Brain microvascular endothelial cell (primary cell): ENCODE results near the gene CCDC178.

Source experiments
- DNase-seq: peaks from one replicate; pipeline ENCODE4 v3.0.0-alpha.2; 2020
- H3K27ac ChIP-seq: fragments of 250-450 bp; sonication (Bioruptor Pico); 2 replicates; pipeline ENCODE4 v1.5.1; 2020; ENCODE audit warnings: mild to moderate bottlenecking, moderate library complexity
- H3K27me3 ChIP-seq: fragments of 250-450 bp; sonication (Bioruptor Pico); replicated peaks from 2 replicates; pipeline ENCODE4 v1.5.1; 2020; ENCODE audit warnings: mild to moderate bottlenecking
- H3K36me3 ChIP-seq: fragments of 250-450 bp; sonication (Bioruptor Pico); replicated peaks from 2 replicates; pipeline ENCODE4 v1.5.1; 2020; ENCODE audit warnings: mild to moderate bottlenecking
- H3K4me3 ChIP-seq: 2 replicates; pipeline ENCODE4 v1.5.1; 2011; ENCODE audit warnings: low read depth, mild to moderate bottlenecking, control low read depth, low read length, moderate library complexity
- in situ Hi-C: cut with HindIII; loops from 2 replicates; pipeline ENCODE4 v1.10.0; 2017; ENCODE audit warnings: low sequenced_read_pairs, low pct_ligation_motif_present
- TF ChIP-seq, protein P1 (sequence below): IDR thresholded peaks from 2 replicates; pipeline ENCODE4 v1.5.1; 2011; ENCODE audit warnings: low read depth, mild to moderate bottlenecking, moderate library complexity, low read length, control low read depth, inconsistent platforms; ENCODE audit errors: missing control alignments

Gene CCDC178

DNA sequence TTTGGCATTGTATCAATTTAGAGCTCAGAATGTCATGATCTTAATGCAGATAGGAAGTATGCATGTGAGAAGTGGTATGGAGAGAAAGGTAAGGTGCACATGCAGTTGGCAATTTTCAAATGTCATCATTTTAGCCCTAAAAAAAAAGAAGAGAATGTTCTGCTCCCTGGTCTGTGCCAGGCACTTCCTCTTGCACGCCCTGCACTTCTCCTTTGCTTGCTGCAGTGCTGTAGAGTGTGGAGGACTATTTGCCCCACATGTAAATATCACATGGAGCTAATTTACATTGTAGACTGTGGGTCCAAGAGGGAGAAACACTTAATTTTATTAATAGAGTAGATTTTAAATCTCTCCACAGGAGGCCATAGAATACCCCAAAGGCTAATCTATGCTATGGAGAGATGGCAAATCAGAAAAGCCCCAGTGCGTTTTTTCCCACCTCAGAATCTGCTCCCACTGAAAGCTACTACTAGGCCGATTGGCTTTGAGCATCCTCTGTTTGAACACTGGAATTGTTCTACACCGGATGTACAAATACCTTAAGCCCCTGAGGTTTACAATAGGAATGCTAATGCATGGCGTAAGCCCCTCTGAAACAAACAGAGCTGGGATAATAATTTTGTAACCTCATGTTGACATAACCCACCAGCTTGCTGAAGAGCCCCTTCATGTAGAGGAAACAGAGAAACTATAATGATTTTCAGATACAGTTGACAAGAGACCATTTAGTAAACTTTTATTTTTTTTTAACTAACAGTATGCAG lies 530.5 kb downstream of the CCDC178 start:
- TF ChIP-seq, protein P1, sequence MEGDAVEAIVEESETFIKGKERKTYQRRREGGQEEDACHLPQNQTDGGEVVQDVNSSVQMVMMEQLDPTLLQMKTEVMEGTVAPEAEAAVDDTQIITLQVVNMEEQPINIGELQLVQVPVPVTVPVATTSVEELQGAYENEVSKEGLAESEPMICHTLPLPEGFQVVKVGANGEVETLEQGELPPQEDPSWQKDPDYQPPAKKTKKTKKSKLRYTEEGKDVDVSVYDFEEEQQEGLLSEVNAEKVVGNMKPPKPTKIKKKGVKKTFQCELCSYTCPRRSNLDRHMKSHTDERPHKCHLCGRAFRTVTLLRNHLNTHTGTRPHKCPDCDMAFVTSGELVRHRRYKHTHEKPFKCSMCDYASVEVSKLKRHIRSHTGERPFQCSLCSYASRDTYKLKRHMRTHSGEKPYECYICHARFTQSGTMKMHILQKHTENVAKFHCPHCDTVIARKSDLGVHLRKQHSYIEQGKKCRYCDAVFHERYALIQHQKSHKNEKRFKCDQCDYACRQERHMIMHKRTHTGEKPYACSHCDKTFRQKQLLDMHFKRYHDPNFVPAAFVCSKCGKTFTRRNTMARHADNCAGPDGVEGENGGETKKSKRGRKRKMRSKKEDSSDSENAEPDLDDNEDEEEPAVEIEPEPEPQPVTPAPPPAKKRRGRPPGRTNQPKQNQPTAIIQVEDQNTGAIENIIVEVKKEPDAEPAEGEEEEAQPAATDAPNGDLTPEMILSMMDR, result no peak
- no peak for DNase-seq
- no peaks in the 10 kb centered on the region for H3K27me3 ChIP-seq
- H3K27ac ChIP-seq, result no peak overlapping the region
- in situ Hi-C loops, result no loop called here
- H3K4me3 ChIP-seq, result no peak overlapping the region
- H3K36me3 ChIP-seq, result no peaks in the 10 kb centered on the region

DNA sequence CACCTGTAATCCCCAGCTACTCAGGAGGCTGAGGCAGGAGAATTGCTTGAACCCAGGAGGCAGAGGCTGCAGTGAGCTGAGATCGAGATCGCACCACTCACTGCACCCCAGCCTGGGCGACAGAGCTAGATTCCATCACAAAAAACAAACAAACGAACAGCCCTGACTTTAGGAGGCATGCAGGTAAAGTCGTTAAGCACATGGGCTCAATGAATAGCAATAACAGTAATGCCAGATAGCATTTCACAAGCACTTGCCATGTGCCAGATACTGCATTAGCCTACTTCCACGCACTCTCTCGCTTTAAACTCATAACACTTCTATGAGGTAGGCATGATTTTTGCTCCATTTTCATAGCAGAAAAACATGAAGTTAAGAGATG lies 532.1 kb downstream of the CCDC178 start:
- Histone ChIP-seq H3K27me3 (no peaks in the 10 kb centered on the region), H3K36me3 (no peaks in the 10 kb centered on the region), H3K4me3 (no peak overlapping the region), H3K27ac (no peak overlapping the region)
- in situ Hi-C loops, result no loop called here
- TF ChIP-seq, protein P1, result no peak
- DNase-seq, result no peak

DNA sequence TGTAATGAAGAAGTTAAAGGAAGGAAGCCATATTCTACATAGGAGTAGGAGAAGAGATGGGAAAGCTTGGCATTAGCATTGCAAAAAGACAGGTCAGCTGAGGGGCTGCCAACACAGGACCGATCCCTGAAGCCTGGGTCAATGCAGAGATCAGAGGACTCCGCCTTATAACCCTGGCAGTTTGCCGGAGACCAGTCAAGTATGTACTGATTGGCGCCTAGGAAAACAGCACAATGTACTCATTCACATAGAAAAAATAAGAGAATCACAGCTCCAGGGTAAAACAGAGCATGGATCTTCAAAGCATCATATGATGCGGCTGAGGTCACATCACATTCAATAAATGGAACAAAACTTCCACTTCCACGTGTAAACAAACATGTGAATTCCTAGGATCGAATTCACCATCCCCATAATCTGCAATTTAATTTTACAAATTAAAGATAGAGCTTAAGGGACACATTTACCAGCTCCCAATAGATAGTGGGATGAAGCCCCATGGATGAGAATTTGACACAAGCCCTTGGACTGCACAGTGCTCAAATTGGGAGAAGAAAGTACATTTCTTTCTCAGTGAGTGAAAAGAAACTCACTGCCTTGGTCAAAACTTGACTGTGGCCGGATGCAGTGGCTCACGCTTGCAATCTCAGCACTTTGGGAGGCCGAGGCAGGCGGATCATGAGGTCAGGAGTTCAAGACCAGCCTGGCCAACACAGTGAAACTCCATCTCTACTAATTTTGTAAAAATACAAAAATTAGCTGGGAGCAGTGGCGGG lies 532.7 kb downstream of the CCDC178 start:
- in situ Hi-C loops, result no loop called here
- H3K27ac ChIP-seq, result no peak overlapping the region

DNA sequence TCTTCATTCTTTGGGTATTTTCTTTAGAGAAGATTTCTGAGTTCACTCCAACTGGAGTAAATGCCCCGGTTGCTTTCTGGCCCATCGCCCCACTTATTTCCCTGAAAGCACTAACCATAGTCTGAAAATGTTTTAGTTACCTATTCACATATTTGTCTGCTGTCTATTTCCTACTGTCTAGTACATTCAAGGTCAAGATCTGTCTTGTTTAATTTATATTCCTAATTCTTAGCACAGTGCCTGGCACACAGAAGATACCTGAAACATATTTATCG lies 533.3 kb downstream of the CCDC178 start:
- in situ Hi-C loops, result no loop called here
- TF ChIP-seq, protein P1, result no peak
- no peaks in the 10 kb centered on the region for H3K36me3 ChIP-seq
- H3K4me3 ChIP-seq, result no peak overlapping the region
- H3K27me3 ChIP-seq, result no peaks in the 10 kb centered on the region
- DNase-seq, result no peak
- H3K27ac ChIP-seq, result no peak overlapping the region

More for the DNA sequence above, 532.7 kb downstream of the CCDC178 start:
- H3K27me3 ChIP-seq, result no peaks in the 10 kb centered on the region
- DNase-seq, result no peak
- TF ChIP-seq, protein P1, result no peak
- H3K4me3 ChIP-seq, result no peak overlapping the region
- no peaks in the 10 kb centered on the region for H3K36me3 ChIP-seq

DNA sequence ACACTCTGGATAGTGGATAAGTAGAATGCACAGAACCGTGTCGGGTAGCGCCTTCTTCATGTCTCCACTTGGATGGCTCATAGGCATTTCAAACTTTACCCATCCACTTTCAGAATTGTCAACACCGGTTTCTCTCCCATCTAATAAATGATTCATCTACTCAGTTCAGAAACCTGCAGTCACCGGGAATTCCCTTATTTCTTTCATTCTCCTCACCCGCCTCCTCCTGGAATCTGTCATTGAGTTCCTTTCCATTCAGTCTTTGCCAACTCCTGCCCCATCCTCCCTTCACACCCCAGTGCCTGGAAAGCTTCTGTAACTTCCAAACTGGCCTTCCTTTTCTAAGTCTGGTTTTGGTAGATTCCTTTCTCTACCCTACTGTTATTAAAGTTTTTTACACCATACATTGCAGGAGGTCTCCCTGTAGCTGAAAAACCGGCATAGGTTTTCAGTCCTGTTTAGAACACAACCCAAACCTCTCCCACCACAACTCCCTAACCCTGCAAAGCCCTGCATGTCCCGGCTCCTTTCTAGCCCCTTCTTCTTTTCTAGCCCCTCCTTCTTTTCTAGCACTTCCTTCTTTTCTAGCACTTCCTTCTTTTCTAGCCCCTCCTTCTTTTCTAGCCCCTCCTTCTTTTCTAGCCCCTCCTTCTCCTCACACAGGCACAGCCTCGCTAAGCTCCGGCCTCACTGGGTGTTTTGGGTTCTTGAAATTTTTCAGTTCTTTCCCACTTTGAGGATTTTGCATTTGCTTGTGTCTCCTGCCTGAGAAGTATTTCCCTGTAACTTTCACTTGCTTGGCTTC lies 533.8 kb downstream of the CCDC178 start:
- TF ChIP-seq, protein P1, result no peak
- Histone ChIP-seq H3K27me3 (no peaks in the 10 kb centered on the region), H3K27ac (no peak overlapping the region), H3K36me3 (no peaks in the 10 kb centered on the region), H3K4me3 (no peak overlapping the region)
- DNase-seq, result no peak
- in situ Hi-C loops, result no loop called here
